COR-L47 (cell line): ENCODE results near the gene AK2.
"Not testable (repeated sequence)": the region's sequence is repeated elsewhere in the genome, so short reads cannot be mapped to it uniquely, and the experiment has no call there.

Source experiments
- DNase-seq: peaks from one replicate; lab custom pipeline; 2025; lab: John Stamatoyannopoulos, UW

The AK2 gene

GRCh38 chr1:32998997-32999396 is 37.7 kb downstream of the AK2 start:
- no peak for DNase-seq

GRCh38 chr1:32998064-32998463 is 38.6 kb downstream of the AK2 start:
- DNase-seq = no peak

- DNase-seq = no peak
Measured at GRCh38 chr1:32997381-32997891, 39.2 kb downstream of the AK2 start.

GRCh38 chr1:32993324-32993636 is 43.4 kb downstream of the AK2 start:
- DNase-seq = not testable (repeated sequence)

DNA sequence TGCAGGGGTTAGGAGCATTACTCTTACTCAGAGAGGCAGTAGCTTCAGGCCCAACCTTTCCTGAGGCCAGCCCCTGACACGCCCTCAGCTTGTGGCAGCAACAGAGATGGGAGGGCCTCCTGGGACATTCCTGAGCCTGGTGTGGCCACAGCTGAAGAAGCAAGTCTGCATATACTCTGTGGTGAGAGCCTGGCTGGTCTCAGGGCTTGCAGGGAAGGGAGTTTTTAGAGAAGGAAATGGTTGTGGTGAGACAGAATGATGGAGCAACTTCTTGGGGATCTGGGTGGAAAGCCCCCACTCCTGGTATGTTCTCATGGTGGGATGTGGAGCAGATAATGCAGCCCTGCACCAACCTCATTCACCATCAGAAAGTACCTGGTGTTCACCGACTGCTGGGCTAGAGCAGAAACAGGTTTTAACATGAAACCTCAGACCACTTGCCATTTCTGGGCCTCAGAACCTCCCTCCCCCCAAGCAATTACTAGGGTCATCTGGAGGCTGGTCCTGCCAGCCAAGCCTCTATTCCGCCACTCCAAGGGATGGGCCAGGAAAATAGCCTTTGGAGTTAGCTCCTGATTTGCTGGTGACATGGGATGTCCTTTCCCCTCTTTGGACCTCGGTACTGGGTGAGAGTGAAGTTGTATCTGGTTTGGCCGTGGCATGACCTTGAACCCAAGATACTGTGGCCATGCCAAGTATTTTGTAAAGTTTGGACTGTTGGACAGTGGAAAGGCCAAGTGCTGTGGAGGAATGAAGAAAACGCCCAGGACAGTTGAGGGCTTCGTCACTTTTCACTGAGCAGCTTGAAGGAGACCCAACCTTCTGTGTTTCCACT is 44.0 kb downstream of the AK2 start:
- no peak for DNase-seq

GRCh38 chr1:32991819-32992488 is 44.7 kb downstream of the AK2 start:
- no peak for DNase-seq

- no peak for DNase-seq
Measured at GRCh38 chr1:32991386-32991785, 45.3 kb downstream of the AK2 start.

DNA sequence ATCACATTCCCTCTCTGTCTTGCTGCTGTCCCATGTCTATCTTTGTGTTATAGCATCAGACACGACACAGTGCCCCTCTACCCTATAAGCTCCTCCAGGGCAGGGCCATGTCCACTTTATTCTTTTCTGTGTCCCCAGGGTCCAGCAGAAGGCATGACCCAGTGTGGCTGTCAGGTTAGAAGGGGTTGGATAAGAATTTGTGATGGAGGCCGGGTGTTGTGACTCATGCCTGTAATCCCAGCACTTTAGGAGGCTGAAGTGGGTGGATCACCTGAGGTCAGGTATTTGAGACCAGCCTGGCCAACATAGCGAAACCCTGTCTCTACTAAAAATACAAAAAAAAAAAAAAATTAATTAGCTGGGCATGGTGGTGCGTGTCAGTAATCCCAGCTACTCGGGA is 45.8 kb downstream of the AK2 start:
- no peak for DNase-seq

- DNase-seq = no peak
Measured at GRCh38 chr1:32989160-32990050, 47.3 kb downstream of the AK2 start.

DNA sequence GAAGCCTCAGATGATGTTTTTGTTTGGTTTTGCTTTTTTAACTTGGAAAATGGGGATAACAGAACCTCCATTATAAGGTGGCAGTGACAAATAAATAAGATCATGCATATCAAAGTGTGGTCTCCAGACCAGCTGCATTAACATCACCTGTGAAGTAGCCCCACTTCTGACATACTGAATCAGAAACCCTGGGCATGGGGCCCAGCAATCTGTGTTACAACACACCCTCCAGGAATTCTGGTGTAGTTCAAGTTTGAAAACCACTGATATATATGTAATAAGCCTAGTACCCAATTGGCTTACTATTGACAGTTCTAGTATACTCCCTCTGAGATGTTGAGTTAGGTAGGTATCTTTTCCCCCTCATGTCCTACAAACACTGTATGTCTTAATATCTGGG is 48.0 kb downstream of the AK2 start:
- DNase-seq = no peak

DNA sequence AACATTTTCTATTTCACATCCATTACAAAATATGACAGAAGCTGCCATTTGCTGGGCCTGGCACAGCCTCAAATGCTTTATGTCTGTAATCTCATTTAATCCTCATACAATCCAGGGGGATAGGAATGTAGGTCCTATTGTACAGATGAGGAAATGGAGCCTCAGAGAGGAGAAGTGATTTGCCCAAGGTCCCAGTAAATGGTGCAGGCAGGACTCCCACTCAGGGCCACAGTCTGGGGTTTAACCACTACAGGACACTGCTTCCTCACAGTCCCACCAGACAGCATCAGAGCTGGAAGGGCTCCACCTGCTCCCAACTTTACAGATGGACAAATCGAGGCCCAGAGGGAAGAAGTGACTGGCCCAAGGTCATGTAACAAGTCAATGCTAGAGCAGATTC is 51.5 kb downstream of the AK2 start:
- no peak for DNase-seq

GRCh38 chr1:32984455-32985171 is 52.1 kb downstream of the AK2 start:
- no peak for DNase-seq

DNA sequence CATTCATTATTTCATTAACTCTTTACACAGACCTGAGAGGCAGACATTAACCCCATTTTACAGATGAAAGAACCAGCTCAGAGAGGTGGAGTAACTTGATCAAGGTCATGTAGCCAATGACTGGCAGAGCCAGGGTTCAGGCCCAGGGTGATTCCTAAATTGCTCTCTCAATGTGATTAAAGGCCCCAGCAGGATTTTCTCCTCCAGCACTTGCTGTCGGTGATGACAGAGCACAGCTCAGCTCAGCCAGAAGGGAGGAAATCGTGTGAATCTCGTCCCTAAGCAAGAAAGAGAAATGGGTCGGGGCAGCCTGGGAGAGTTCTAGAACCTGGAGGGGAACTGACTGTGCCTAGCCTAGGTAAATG is 52.6 kb downstream of the AK2 start:
- DNase-seq = no peak

DNA sequence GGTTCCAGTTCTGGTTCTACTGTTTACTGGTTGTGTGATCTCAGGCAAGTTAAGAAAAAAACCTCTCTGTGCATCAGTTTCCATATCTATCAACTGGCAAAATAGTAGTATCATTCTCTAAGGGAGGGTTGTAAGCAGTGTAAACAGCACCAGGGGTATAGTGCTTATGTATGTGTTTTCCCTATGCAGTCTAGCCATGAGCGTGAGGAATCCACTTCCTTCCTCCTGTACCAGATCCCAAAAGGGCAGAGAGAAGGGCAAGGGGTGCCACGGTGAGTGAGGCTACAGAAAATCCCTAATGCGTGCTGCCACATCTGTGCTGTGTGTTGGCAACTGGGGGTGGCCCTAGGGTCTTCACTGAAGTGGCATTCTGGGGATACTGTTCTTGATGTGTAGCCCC is 53.7 kb downstream of the AK2 start:
- no peak for DNase-seq

GRCh38 chr1:32981003-32981901 is 55.4 kb downstream of the AK2 start:
- DNase-seq = no peak

GRCh38 chr1:32980080-32980479 is 56.6 kb downstream of the AK2 start:
- no peak for DNase-seq

GRCh38 chr1:32978854-32979253 is 57.8 kb downstream of the AK2 start:
- DNase-seq = no peak

- no peak for DNase-seq
Measured at GRCh38 chr1:32977546-32978087, 59.1 kb downstream of the AK2 start.

- DNase-seq = not testable (repeated sequence)
Measured at GRCh38 chr1:32975055-32975454, 61.6 kb downstream of the AK2 start.

DNA sequence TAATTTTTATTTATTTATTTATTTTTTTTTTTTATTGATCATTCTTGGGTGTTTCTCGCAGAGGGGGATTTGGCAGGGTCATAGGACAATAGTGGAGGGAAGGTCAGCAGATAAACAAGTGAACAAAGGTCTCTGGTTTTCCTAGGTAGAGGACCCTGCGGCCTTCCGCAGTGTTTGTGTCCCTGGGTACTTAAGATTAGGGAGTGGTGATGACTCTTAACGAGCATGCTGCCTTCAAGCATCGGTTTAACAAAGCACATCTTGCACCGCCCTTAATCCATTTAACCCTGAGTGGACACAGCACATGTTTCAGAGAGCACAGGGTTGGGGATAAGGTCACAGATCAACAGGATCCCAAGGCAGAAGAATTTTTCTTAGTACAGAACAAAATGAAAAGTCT is 63.2 kb downstream of the AK2 start:
- DNase-seq = not testable (repeated sequence)
